GM12878 (cell line): ENCODE measurements around the gene KRIT1. TPM values are rescaled to one million over a fixed set of nuclear protein-coding genes. Genes with fewer than 3 reads are reported as not detected.

Experiments used
- ATAC-seq: fragments of 200-7000 bp; cut with Tn5 transposase; 3 replicates; pipeline ENCODE4 v1.9.1; 2020; ENCODE audit warnings: mild to moderate bottlenecking, moderate library complexity
- BruUV-seq: library from RNA; stranded (reverse); fragments of 400-500 nt; replicated peaks from 2 replicates; lab custom pipeline; 2021; lab: Mats Ljungman, UMichigan
- CTCF ChIA-PET: fragments of 300-600 bp; sonication (Branson Sonifier 250); formaldehyde crosslinking; extraction: SDS; loops from one replicate; lab custom pipeline; 2021; ENCODE audit warnings: inconsistent platforms; lab: Yijun Ruan, JAX
- POLR2A ChIA-PET: fragments of 350-600 bp; formaldehyde crosslinking; extraction: SDS; loops from one replicate; lab custom pipeline; 2021; ENCODE audit warnings: inconsistent platforms; lab: Charles Lee
- RAD21 ChIA-PET: fragments of 300-600 bp; sonication (Branson Sonifier 250); formaldehyde crosslinking; loops from one replicate; lab custom pipeline; 2023; ENCODE audit warnings: antibody characterized with exemption; ENCODE audit not compliant: unreplicated experiment; lab: Charles Lee
- SMC1A ChIA-PET: fragments of 300-600 bp; sonication (Branson Sonifier 250); formaldehyde crosslinking; loops from one replicate; lab custom pipeline; 2023; ENCODE audit not compliant: unreplicated experiment, uncharacterized antibody; lab: Charles Lee
- DNase-seq: peaks from one replicate; pipeline ENCODE4 v3.0.0-alpha.2; 2011; ENCODE audit warnings: low read depth, low spot score
- FAIRE-seq: peaks from 3 replicates; lab custom pipeline; 2011; peaks lifted over from hg19 to GRCh38; lab: Jason Lieb, UNC
- H2AFZ ChIP-seq: 2 replicates; pipeline ENCODE4 v1.6.0; 2011; ENCODE audit warnings: low read depth, low read length, control low read depth; ENCODE audit not compliant: control insufficient read depth
- H3K27ac ChIP-seq: 2 replicates; pipeline ENCODE4 v1.5.1; 2011; ENCODE audit warnings: control low read depth; ENCODE audit not compliant: control insufficient read depth, insufficient read depth
- H3K27me3 ChIP-seq, 2 experiments: replicated peaks in 1 of 2; 2 replicates each; pipeline versions ENCODE4 v1.6.0 to v1.6.1; 2011; ENCODE audit warnings: low read length in 1 of 2; ENCODE audit not compliant: control insufficient read depth in 2 of 2, insufficient read depth in 2 of 2
- H3K36me3 ChIP-seq, 2 experiments: 2 replicates each; pipeline ENCODE4 v1.5.1; 2011; ENCODE audit warnings: low read length in 1 of 2; ENCODE audit not compliant: control insufficient read depth in 2 of 2, insufficient read depth in 2 of 2
- H3K4me1 ChIP-seq: 2 replicates; pipeline ENCODE4 v1.6.1; 2011; ENCODE audit warnings: mild to moderate bottlenecking, low read length, moderate library complexity, mixed read lengths; ENCODE audit not compliant: control insufficient read depth, insufficient read depth
- H3K4me2 ChIP-seq: 2 replicates; pipeline ENCODE4 v1.6.0; 2011; ENCODE audit warnings: control low read depth; ENCODE audit not compliant: control insufficient read depth, insufficient read depth
- H3K4me3 ChIP-seq: fragments of 200-600 bp; sonication (generic); 2 replicates; pipeline ENCODE4 v1.5.1; 2016
- H3K79me2 ChIP-seq: 2 replicates; pipeline ENCODE4 v1.6.0; 2011; ENCODE audit warnings: low read length; ENCODE audit not compliant: control insufficient read depth, insufficient read depth
- H3K9ac ChIP-seq: 2 replicates; pipeline ENCODE4 v1.8.0; 2011; ENCODE audit warnings: low read length, control low read depth, mixed read lengths; ENCODE audit not compliant: control insufficient read depth, insufficient read depth
- H3K9me3 ChIP-seq: replicated peaks from 3 replicates; pipeline ENCODE4 v1.5.1; 2011; ENCODE audit warnings: mild to moderate bottlenecking, low read length; ENCODE audit not compliant: control insufficient read depth, insufficient read depth
- H4K20me1 ChIP-seq: 2 replicates; pipeline ENCODE4 v1.6.0; 2011; ENCODE audit not compliant: control insufficient read depth, insufficient read depth
- BHLHE40 ChIP-seq, 2 experiments: fragments of 450-650 bp in 1 of 2; IDR thresholded peaks; 2 replicates each; pipeline ENCODE4 v1.6.1; 2011 to 2017; ENCODE audit warnings: low read depth in 2 of 2, borderline replicate concordance in 1 of 2, improper control_type of control experiment in 1 of 2, low read length in 1 of 2, mild to moderate bottlenecking in 1 of 2
- CHD1 ChIP-seq: IDR thresholded peaks from 2 replicates; pipeline ENCODE4 v1.6.1; 2012; ENCODE audit warnings: low read depth, low read length, improper control_type of control experiment
- KLF5 ChIP-seq: fragments of 450-650 bp; IDR thresholded peaks from 2 replicates; pipeline ENCODE4 v1.6.1; 2014; ENCODE audit warnings: mild to moderate bottlenecking; ENCODE audit not compliant: partially characterized antibody
- MTA2 ChIP-seq: fragments of 450-650 bp; IDR thresholded peaks from 2 replicates; pipeline ENCODE4 v1.6.1; 2016; ENCODE audit warnings: low read depth, mild to moderate bottlenecking, moderate library complexity
- NFYA ChIP-seq: IDR thresholded peaks from 2 replicates; pipeline ENCODE4 v1.6.1; 2011; ENCODE audit warnings: low read depth, mild to moderate bottlenecking, low read length, improper control_type of control experiment, borderline replicate concordance
- POLR2AphosphoS5 ChIP-seq: IDR thresholded peaks from 2 replicates; pipeline ENCODE4 v1.6.1; 2011; ENCODE audit warnings: mild to moderate bottlenecking, low read length, inconsistent platforms
- SIX5 ChIP-seq: IDR thresholded peaks from 2 replicates; pipeline ENCODE4 v1.6.1; 2011; ENCODE audit warnings: mild to moderate bottlenecking, low read depth, low read length, moderate library complexity; ENCODE audit not compliant: severe bottlenecking
- SMAD1 ChIP-seq: fragments of 450-650 bp; IDR thresholded peaks from 2 replicates; pipeline ENCODE4 v1.6.1; 2018; ENCODE audit warnings: mild to moderate bottlenecking, low read depth; ENCODE audit not compliant: partially characterized antibody
- SMAD5 ChIP-seq: IDR thresholded peaks from 2 replicates; pipeline ENCODE4 v1.6.1; 2016; ENCODE audit warnings: antibody characterized with exemption, low read depth
- SUZ12 ChIP-seq: fragments of 200-600 bp; sonication (generic); IDR thresholded peaks from one replicate; pipeline ENCODE4 v1.6.1; 2018; ENCODE audit warnings: antibody characterized with exemption, mild to moderate bottlenecking; ENCODE audit not compliant: unreplicated experiment
- TCF12 ChIP-seq: IDR thresholded peaks from 2 replicates; pipeline ENCODE4 v1.6.1; 2011; ENCODE audit warnings: low read depth, mild to moderate bottlenecking, low read length
- ZBED1 ChIP-seq: IDR thresholded peaks from 2 replicates; pipeline ENCODE4 v1.6.1; 2016; ENCODE audit warnings: borderline replicate concordance
- ZNF207 ChIP-seq: fragments of 450-650 bp; IDR thresholded peaks from 2 replicates; pipeline ENCODE4 v1.6.1; 2014; ENCODE audit warnings: antibody characterized with exemption, mild to moderate bottlenecking, borderline replicate concordance
- WGBS: methylation state at CpG from one replicate; pipeline ENCODE4 v1.1.6; 2016; ENCODE audit warnings: low lambda C conversion rate; ENCODE audit not compliant: insufficient replicate concordance, insufficient coverage; ENCODE audit errors: missing lambda C conversion rate; 5-methylcytosine and 5-hydroxymethylcytosine counted together
- in situ Hi-C: fragments of 300-500 bp; cut with MboI; formaldehyde crosslinking; loops from 9 replicates; pipeline ENCODE4 v1.14.3; 2018; ENCODE audit warnings: mixed read lengths
- intact Hi-C: fragments of 100-400 bp; cut with micrococcal nuclease; formaldehyde crosslinking; loops from one replicate; pipeline ENCODE4 v1.14.2; 2022; ENCODE audit not compliant: unreplicated experiment
- polyA plus RNA-seq, 11 experiments: library from polyadenylated mRNA; depleted of rRNA in 4 of 11; unstranded in 6 of 11; stranded (reverse) in 5 of 11; fragments of >200 nt; fragmentation: Nextera tagmentation in 4 of 11; fragmentation: Illumina TruSeq in 1 of 11; extraction: Ambion mirVana in 4 of 11; extraction: Trizol in 1 of 11; gene quantifications; 1 replicate in 1 of 11; 2 replicates in 10 of 11; pipeline versions ENCODE4 v1.2.1 to v1.2.3, GENCODE V29; 2011 to 2016; ENCODE audit warnings: inconsistent platforms in 2 of 11, missing spikeins in 2 of 11, low read depth in 1 of 11
- total RNA-seq, 4 experiments: library from RNA; depleted of rRNA in 3 of 4; stranded (reverse); fragments of >200 nt in 3 of 4; fragmentation: Illumina TruSeq in 1 of 4; extraction: Trizol in 1 of 4; gene quantifications; 2 replicates each; pipeline versions ENCODE4 v1.2.1 to v1.2.3, GENCODE V29; 2013 to 2021
- TF ChIP-seq, protein P1 (sequence below): IDR thresholded peaks from 2 replicates; pipeline ENCODE4 v1.6.1; 2011; ENCODE audit warnings: borderline replicate concordance, low read depth, mild to moderate bottlenecking, moderate library complexity, low read length; ENCODE audit not compliant: insufficient read depth, poor library complexity, severe bottlenecking
- TF ChIP-seq, protein P2 (sequence below): fragments of 450-650 bp; IDR thresholded peaks from 2 replicates; pipeline ENCODE4 v1.6.1; 2014; ENCODE audit warnings: mild to moderate bottlenecking

The KRIT1 gene
- total and polyA plus RNA-seq, 10 of the 15 experiments (the other 5 are each of a cell fraction or from before 2014, with no cell fraction given), result 12.0 to 60.1 (median 27.0) TPM

GRCh38 chr7:92282930-92283329 is 37.2 kb upstream of the KRIT1 start (continued):
- TF ChIP-seq CHD1 (no peak), MTA2 (no peak), SUZ12 (no peak), BHLHE40 (IDR thresholded peaks at IDR 0.05; ENCODE audit: borderline replicate concordance in 1 of 2, low read depth in 2 of 2, low read length in 1 of 2) (no peak), NFYA (no peak), SIX5 (no peak)
- TF ChIP-seq, protein P1, sequence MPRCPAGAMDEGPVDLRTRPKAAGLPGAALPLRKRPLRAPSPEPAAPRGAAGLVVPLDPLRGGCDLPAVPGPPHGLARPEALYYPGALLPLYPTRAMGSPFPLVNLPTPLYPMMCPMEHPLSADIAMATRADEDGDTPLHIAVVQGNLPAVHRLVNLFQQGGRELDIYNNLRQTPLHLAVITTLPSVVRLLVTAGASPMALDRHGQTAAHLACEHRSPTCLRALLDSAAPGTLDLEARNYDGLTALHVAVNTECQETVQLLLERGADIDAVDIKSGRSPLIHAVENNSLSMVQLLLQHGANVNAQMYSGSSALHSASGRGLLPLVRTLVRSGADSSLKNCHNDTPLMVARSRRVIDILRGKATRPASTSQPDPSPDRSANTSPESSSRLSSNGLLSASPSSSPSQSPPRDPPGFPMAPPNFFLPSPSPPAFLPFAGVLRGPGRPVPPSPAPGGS, result no peak

DNA sequence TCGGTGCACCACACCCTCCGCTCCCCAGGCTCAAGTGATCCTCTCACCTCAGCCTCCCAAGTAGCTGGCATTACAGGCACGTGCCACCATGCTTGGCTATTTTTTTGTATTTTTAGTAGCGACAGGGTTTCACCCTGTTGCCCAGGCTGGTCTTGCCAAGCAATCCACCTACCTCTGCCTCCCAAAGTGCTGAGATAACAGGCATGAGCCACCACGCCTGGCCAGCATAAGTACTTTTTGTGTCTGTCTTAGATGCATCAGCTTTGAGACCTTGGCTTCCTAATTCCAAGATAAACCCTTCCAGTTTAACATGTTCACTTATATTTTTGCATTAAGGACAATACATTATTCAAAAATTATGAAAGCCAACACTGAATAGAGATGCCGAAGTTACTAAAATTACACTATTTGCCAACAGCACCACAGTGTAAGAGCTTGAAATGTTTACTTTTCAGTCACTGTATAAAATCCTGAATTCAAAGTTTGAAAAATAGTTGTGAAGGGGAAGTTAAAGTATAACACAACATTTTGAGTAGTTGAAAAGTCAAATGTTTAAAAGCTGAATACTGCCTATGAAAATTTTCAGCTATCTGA is 36.6 kb upstream of the KRIT1 start:
- WGBS, result 97% methylated on average over 6 of the region's 6 CpGs
- BruUV-seq, result no TSS peak

More for the DNA sequence above, 36.6 kb upstream of the KRIT1 start:
- Histone ChIP-seq H3K4me2 (no peak overlapping the region), H3K4me3 (no peak overlapping the region), H4K20me1 (no peaks in the 10 kb centered on the region), H3K27me3 (no peaks in the 10 kb centered on the region), H3K9ac (no peak overlapping the region), H3K36me3 (peaks cover 0 to 5% of the 10 kb centered on the region in 2 experiments; a peak in 1 of 4 replicates), H3K9me3 (peaks cover 12% of the 10 kb centered on the region), H3K79me2 (peaks cover 33% of the 10 kb centered on the region), H3K27ac (no peak overlapping the region), H3K4me1 (no peaks in the 10 kb centered on the region), H2AFZ (no peak overlapping the region)
- DNase-seq (no peak), FAIRE-seq (no peak), ATAC-seq (no peak)
- SMC1A ChIA-PET, result interaction anchor here (2.0 kb wide), 1 partner anchor 10 kb away, joined by 12 read pairs; no protein-coding TSS in a partner anchor
- CTCF ChIA-PET, result interaction anchor here (1.0 to 1.8 kb wide), 2 partner anchors 9 to 11 kb away, joined by 4 read pairs; no protein-coding TSS in a partner anchor
- TF ChIP-seq SMAD1, result no peak
- TF ChIP-seq, protein P2, sequence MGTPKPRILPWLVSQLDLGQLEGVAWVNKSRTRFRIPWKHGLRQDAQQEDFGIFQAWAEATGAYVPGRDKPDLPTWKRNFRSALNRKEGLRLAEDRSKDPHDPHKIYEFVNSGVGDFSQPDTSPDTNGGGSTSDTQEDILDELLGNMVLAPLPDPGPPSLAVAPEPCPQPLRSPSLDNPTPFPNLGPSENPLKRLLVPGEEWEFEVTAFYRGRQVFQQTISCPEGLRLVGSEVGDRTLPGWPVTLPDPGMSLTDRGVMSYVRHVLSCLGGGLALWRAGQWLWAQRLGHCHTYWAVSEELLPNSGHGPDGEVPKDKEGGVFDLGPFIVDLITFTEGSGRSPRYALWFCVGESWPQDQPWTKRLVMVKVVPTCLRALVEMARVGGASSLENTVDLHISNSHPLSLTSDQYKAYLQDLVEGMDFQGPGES, result no peak
- no peak for TF ChIP-seq ZNF207
- no peak for TF ChIP-seq SMAD5
- TF ChIP-seq KLF5, result no peak
- no peak for TF ChIP-seq TCF12
- TF ChIP-seq POLR2AphosphoS5, result no peak
- TF ChIP-seq ZBED1, result no peak
- intact Hi-C loops, result no loop called here
- RAD21 ChIA-PET, result no interaction called here
- in situ Hi-C loops, result no loop called here
- POLR2A ChIA-PET, result no interaction called here
